Thyroid gland (tissue), 4 donors: ENCODE data around the gene SLC31A1.

Experiments used
- CTCF ChIP-seq, 6 experiments: fragments of 200-600 bp in 3 of 6; fragments of 450-650 bp in 3 of 6; sonication (generic) in 3 of 6; IDR thresholded peaks; one replicate each; pipeline ENCODE4 v1.5.1; 2016 to 2019; ENCODE audit warnings: antibody characterized with exemption in 6 of 6, mild to moderate bottlenecking in 2 of 6, inconsistent platforms in 1 of 6, moderate library complexity in 1 of 6
- POLR2A ChIP-seq, 2 donors: fragments of 450-650 bp; IDR thresholded peaks; one replicate each; pipeline ENCODE4 v1.6.1; 2017; ENCODE audit warnings: antibody characterized with exemption in 2 of 2, mild to moderate bottlenecking in 2 of 2, moderate library complexity in 1 of 2

- TF ChIP-seq CTCF (IDR thresholded peaks at IDR 0.05), result no peak
- no peak for TF ChIP-seq POLR2A (IDR thresholded peaks at IDR 0.05)
These were observed 72.0 kb downstream of the SLC31A1 start for GRCh38 chr9:113293285-113293878.
